Measurements from ENCODE around the gene MTIF3. TPM values are rescaled to one million over a fixed set of nuclear protein-coding genes. Genes with fewer than 3 reads are reported as not detected.

Gene MTIF3
- total RNA-seq, 4 donors from 2014 or later: 45.4 to 94.2 (median 65.9) TPM

DNA sequence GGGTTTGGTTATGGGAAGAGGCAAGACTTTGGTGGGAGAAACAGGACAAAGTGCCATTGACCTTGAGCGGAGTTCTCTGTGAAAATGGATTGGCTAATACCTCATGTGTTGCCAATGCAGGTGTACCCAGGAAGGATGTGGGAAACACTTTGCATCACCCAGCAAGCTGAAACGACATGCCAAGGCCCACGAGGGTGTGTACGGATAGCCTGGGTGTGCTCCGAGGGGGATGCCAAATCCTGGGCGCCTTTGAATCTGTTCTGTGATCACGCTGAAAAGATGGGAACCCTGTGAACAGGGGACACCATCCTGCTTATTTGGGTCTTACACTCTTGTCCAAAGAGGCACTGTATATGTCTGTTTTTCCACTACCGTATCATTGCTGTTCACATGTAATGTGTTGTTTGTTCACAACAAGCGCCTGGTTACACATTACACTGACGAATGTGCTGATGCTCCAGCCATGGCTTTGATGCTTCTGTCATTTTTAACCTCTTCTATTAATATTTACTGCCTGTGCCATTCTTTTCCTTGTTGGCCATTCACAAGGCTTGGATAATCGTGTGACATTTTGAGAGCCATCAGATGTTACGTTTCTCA is 17.7 kb downstream of the MTIF3 start:
- peaks cover 0 to 12% (median 0%) of the 10 kb centered on the region in 4 donors for H3K4me1 ChIP-seq
- TF ChIP-seq POLR2A (IDR thresholded peaks at IDR 0.05): no peak
- no peak for TF ChIP-seq EP300 (IDR thresholded peaks at IDR 0.05)
- TF ChIP-seq, protein P1, sequence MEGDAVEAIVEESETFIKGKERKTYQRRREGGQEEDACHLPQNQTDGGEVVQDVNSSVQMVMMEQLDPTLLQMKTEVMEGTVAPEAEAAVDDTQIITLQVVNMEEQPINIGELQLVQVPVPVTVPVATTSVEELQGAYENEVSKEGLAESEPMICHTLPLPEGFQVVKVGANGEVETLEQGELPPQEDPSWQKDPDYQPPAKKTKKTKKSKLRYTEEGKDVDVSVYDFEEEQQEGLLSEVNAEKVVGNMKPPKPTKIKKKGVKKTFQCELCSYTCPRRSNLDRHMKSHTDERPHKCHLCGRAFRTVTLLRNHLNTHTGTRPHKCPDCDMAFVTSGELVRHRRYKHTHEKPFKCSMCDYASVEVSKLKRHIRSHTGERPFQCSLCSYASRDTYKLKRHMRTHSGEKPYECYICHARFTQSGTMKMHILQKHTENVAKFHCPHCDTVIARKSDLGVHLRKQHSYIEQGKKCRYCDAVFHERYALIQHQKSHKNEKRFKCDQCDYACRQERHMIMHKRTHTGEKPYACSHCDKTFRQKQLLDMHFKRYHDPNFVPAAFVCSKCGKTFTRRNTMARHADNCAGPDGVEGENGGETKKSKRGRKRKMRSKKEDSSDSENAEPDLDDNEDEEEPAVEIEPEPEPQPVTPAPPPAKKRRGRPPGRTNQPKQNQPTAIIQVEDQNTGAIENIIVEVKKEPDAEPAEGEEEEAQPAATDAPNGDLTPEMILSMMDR (IDR thresholded peaks at IDR 0.05): no peak
- no peak overlapping the region for H3K27ac ChIP-seq
- H3K27me3 ChIP-seq: no peaks in the 10 kb centered on the region
- no peak for DNase-seq (ENCODE audit: low spot score in 2 of 2)
- H3K36me3 ChIP-seq: peaks cover 0 to 95% (median 19%) of the 10 kb centered on the region in 3 donors
- WGBS, 2 donors: 73 to 80% methylated on average over 12 of the region's 12 CpGs
- H3K4me3 ChIP-seq: no peak overlapping the region
- H3K9me3 ChIP-seq: no peaks in the 10 kb centered on the region

- 63 to 68% methylated on average over 3 of the region's 3 CpGs for WGBS, 2 donors
- no peaks in the 10 kb centered on the region for H3K27me3 ChIP-seq
Measured at GRCh38 chr13:27432180-27432579, 18.2 kb downstream of the MTIF3 start.

DNA sequence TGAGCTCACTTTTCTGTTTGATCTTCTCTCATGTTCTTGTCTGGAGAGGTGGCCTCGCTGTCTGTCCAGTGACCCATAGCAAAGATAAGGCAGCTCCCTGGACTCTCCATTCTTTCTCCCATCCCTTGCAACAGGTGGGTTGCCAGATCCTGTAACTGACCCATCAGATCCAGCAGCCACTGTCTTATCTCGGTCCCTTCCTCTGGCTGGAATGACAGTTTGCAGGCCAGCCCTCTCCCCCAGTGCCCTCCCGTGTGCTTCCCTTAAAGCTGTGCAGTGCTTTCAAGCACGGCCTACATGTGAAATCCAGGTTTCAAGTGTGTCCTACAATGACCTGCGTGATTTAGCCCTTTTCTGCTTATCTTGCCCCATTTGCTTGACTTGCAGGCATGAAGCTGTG is 22.2 kb downstream of the MTIF3 start:
- H3K9me3 ChIP-seq: no peaks in the 10 kb centered on the region
- H3K4me3 ChIP-seq: no peak overlapping the region
- no peak for DNase-seq (ENCODE audit: low spot score in 2 of 2)
- TF ChIP-seq EP300 (IDR thresholded peaks at IDR 0.05): no peak
- no peak for TF ChIP-seq POLR2A (IDR thresholded peaks at IDR 0.05)
- TF ChIP-seq, protein P1 (IDR thresholded peaks at IDR 0.05): no peak
- peaks cover 0 to 46% (median 29%) of the 10 kb centered on the region in 4 donors for H3K4me1 ChIP-seq
- peaks cover 0 to 58% (median 14%) of the 10 kb centered on the region in 3 donors for H3K36me3 ChIP-seq
- H3K27me3 ChIP-seq: no peaks in the 10 kb centered on the region
- peak overlapping the region in 2 of 4 donors; percentile 10 to 85 for H3K27ac ChIP-seq
- 89 to 96% methylated on average over 5 of the region's 5 CpGs for WGBS, 2 donors

More at GRCh38 chr13:27432180-27432579, 18.2 kb downstream of the MTIF3 start:
- H3K27ac ChIP-seq: no peak overlapping the region
- no peak for TF ChIP-seq POLR2A (IDR thresholded peaks at IDR 0.05)
- TF ChIP-seq, protein P1 (IDR thresholded peaks at IDR 0.05): no peak
- no peak for TF ChIP-seq EP300 (IDR thresholded peaks at IDR 0.05)
- peaks cover 0 to 95% (median 19%) of the 10 kb centered on the region in 3 donors for H3K36me3 ChIP-seq
- H3K9me3 ChIP-seq: no peaks in the 10 kb centered on the region
- DNase-seq (ENCODE audit: low spot score in 2 of 2): no peak
- peaks cover 0 to 17% (median 3%) of the 10 kb centered on the region in 4 donors for H3K4me1 ChIP-seq
- no peak overlapping the region for H3K4me3 ChIP-seq

DNA sequence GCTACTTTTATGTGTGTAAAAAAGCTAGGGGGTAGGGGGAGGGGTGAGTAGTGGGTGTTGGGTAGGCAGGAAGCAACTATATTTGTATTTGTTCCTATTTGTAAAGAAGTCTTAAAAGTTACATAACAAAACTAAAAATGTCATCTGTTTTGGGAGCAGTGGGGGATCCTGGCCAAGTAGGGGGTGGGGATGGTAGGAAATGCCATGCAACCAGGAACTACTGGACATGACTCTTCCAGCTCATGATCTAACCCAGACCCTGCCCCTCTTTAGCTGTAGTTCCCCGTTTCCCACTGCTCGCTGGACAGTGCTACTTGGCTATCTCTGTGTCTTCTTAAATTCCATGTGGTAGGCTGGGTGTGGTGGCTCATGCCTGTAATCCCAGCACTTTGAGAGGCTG is 22.7 kb downstream of the MTIF3 start:
- H3K36me3 ChIP-seq: peaks cover 0 to 53% (median 14%) of the 10 kb centered on the region in 3 donors
- peaks cover 0 to 46% (median 29%) of the 10 kb centered on the region in 4 donors for H3K4me1 ChIP-seq
- no peak for TF ChIP-seq EP300 (IDR thresholded peaks at IDR 0.05)
- no peak for TF ChIP-seq POLR2A (IDR thresholded peaks at IDR 0.05)
- TF ChIP-seq, protein P1 (IDR thresholded peaks at IDR 0.05): no peak
- no peak overlapping the region for H3K4me3 ChIP-seq
- peak overlapping the region in 3 of 4 donors; percentile 10 to 93 (median 85) for H3K27ac ChIP-seq
- 80% methylated on average over 2 of the region's 2 CpGs for WGBS, 2 donors
- DNase-seq (ENCODE audit: low spot score in 2 of 2): peak in 1 of 2 donors; percentile 28
- no peaks in the 10 kb centered on the region for H3K9me3 ChIP-seq
- no peaks in the 10 kb centered on the region for H3K27me3 ChIP-seq

DNA sequence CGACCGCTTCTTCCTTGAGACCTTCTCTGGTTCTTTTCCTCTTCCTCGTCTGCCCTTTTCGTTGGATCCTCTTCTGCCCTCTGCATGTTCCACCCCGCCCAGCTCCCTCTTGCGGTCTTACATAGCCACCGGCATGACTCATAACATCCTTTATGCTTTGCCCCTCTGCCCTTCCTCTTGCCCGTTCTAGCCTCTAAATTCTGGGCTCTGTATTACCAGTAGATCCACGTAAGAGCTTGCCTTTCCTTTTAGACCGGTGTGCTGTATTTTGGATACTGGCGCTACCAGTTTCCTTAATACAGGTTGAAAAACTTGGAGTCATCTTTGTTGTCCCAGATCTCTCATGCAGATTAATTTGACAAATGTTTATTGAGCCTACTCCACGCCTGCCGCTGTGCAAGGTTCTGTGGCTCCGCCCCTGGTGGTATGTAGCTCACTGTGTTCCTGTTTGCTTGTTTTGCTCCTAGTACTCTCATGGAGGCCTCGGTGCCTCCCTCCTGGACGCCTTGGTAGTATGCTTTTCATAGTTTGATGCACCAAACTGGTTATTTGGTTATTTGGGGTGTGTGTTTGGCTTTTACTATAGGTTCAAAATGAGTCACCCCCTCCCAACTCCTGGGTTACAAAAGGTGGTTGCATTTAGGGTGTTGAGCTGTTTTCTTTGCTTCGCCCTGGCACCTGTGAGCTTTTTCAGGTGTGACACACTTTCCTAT is 24.3 kb downstream of the MTIF3 start:
- H3K27ac ChIP-seq: peak overlapping the region; percentile 70 to 93 (median 86)

More for the DNA sequence above, 24.3 kb downstream of the MTIF3 start:
- Histone ChIP-seq H3K36me3 (peaks cover 0 to 38% (median 6%) of the 10 kb centered on the region in 3 donors), H3K27me3 (no peaks in the 10 kb centered on the region), H3K9me3 (no peaks in the 10 kb centered on the region), H3K4me1 (peaks cover 0 to 43% (median 29%) of the 10 kb centered on the region in 4 donors), H3K4me3 (peak overlapping the region; percentile 10 to 95 (median 74))
- WGBS, 2 donors: 27 to 33% methylated on average over 17 of the region's 17 CpGs
- DNase-seq (ENCODE audit: low spot score in 2 of 2): peak; percentile 53 to 68
- TF ChIP-seq, protein P1 (IDR thresholded peaks at IDR 0.05): peak; percentile 18 to 51 (median 42)
- TF ChIP-seq POLR2A (IDR thresholded peaks at IDR 0.05) (no peak), EP300 (IDR thresholded peaks at IDR 0.05) (peak in 1 of 2 donors; percentile 57)

All from tibial nerve (tissue), 4 donors.